NCI-H82 treated with DMSO at 0.1 percent for 48 hours (cell line): ENCODE data around the gene C10orf53.
"Not testable (repeated sequence)": the region's sequence is repeated elsewhere in the genome, so short reads cannot be mapped to it uniquely, and the experiment has no call there.

Source experiments
- DNase-seq: peaks from one replicate; lab custom pipeline; 2025; ENCODE audit not compliant: unreplicated experiment; lab: John Stamatoyannopoulos, UW

C10orf53 gene

GRCh38 chr10:49686651-49687050 is 7.2 kb downstream of the C10orf53 start:
- no peak for DNase-seq

- no peak for DNase-seq
These were observed 8.9 kb downstream of the C10orf53 start for GRCh38 chr10:49688261-49688846.

- DNase-seq: no peak
These were observed 9.5 kb downstream of the C10orf53 start for GRCh38 chr10:49688920-49689319.

GRCh38 chr10:49689882-49690510 is 10.5 kb downstream of the C10orf53 start:
- no peak for DNase-seq

DNA sequence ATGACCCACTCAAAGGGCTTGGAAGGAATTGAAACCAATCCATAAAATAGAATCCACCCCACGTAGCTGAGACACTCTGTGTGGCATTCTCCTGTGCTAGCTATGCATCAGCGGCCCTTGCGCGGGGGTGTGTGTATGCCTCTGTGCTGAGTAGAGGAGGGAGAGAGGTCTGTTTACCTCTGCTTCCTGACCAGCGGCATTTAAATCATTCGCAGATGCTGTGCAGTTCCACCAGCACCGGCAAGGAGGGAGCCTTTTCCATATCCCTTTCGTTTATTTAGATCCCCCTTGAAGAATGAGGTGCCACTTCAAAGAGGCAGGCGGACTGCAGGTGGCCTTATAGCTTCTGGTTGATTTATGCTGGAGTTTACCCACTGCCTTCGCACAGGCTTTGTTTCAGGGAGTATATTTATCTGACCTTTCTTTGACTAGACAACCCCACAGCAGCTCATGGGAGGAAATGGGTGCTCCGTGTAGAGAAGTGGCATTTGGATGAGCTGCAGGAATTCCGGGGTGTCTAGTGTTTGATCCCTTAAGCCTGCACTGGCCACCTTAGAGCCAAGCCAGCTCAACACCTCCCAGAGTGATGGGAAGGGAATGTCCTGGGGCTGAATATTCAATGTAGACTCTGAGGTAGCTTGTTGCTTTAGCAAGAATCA is 11.4 kb downstream of the C10orf53 start:
- no peak for DNase-seq

- DNase-seq: no peak
These were observed 12.1 kb downstream of the C10orf53 start for GRCh38 chr10:49691588-49691987.

DNA sequence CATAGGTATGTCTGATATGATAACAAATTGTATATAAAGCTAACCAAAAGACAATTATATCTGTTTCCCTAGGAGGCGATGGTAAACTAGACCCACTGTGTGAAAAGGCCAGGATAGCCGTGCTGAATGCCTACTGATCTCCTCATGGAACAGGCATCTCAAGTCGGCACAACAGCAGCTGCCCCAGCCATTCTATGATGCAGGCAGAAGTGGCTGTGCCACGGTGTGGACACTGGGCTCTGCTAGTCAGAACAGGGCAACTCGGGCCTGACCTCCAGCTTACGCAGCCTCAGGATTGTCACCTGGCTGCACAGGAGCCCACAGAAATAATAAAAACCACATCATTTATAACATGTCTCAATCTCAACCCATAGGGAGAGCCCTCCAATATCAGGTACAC is 15.0 kb downstream of the C10orf53 start:
- no peak for DNase-seq

DNA sequence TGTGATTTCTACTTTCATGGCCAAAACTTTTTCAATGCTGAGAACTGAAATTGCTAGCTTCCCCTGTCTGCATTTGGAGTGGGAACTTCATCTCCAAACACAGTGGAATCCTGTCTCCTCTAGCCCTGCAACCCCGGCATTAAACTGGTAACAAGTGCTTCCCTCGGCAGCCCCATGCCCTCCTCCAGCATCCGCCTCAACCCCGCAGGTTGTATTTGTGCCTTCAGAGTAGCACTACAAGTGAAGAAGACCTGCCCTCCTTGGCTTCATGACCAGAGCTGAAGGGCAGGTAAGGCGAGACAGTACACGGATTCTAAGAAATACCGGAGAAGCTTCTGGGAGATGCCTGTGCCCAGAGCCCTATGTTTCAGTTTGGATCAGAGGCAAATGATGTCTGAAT is 16.9 kb downstream of the C10orf53 start:
- no peak for DNase-seq

GRCh38 chr10:49698679-49699078 is 19.2 kb downstream of the C10orf53 start:
- no peak for DNase-seq

DNA sequence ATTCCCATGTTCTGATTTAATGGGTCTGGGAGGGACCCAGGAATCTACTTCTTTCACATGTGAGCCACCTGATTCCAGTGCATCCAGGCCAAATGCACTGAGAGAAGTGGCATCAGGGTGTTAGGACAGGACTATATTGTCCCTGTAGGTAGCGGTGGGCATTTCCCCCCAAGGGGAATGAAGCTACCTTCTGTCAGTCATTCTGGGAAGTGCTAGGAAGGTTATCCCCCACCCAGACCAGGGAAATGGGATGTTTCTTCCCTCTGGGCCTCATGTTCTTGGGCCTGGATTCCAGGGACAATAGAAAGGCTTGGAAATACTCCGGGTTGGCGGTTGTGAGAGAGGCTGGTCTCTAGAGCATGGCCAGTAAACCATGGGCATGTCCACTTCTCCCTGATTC is 20.8 kb downstream of the C10orf53 start:
- no peak for DNase-seq

DNA sequence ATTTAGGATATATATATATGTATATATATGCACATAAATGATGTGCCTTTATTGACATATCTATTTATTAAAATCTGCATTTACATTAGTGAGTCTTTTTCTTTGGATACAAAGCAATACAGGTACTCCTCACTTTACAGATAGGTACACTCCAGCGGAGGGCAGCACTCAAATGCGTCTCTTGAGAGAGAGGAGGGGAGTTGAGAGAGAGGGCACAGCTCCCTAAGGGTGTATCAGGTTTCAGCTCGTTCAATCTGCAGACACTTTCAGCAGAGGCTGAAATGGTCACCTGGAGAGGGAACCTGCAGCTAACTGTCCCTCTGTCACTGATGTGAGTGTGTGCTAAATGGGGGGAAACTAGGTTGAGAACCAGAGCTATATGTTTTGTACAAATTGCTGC is 21.5 kb downstream of the C10orf53 start:
- no peak for DNase-seq

DNA sequence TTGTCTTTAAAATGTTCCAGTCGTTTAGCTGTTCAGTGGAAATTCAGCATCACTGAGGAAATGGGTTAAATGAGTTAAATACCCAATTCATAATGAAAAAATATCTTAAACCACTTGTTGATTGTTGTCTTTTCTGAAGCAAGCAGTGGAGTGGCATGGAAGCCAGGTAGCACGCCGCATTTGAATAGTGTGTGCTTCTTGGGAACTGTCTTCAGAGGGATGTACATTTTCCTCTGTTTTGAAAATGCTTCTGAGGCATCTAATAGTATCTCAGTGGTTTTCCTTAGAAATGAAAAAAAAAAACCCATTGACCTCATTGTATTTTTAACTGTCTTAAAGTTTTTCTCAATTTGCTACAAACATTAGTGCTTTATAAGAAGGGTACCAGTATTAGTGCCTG is 28.1 kb downstream of the C10orf53 start:
- DNase-seq: no peak

GRCh38 chr10:49709934-49710333 is 30.5 kb downstream of the C10orf53 start:
- no peak for DNase-seq

GRCh38 chr10:49710966-49711365 is 31.5 kb downstream of the C10orf53 start:
- DNase-seq: no peak

DNA sequence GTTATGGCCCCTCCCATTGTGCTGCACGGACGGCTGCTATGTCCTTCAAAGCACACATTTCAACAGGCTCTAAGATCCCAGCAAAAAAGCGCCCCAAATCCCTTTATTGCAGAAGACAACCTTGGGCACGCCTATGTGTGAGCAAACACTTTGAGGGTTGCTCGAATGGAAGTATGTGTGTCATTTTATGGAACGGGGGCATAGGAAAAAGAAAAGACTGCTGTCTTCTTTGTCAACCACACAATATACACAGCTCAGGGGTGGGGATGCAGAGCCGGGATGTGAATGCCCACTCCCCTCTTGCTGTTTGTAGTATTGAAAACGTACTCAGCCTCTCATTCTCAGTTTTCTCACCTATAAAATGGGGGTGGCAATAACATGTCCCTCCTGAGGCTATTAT is 32.0 kb downstream of the C10orf53 start:
- DNase-seq: no peak

DNA sequence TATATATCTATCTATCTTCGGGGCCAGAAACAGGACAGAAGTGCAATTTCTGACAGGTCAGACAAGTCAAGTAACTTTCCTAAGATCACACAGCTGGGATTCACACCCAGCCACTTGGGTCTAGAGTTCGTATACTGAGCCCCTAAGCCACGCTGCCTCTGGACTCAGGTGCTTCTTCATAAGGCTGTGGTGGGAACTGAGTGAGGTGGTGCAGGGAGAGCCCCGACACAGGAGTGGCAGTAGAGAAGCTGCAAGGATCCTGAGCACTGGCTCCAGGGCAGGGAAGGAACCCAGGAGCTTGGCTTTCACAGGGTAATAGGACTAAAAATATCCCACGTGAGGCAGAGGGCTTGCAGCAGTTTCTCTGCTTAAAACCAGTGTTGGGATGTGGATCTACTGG is 33.8 kb downstream of the C10orf53 start:
- no peak for DNase-seq

DNA sequence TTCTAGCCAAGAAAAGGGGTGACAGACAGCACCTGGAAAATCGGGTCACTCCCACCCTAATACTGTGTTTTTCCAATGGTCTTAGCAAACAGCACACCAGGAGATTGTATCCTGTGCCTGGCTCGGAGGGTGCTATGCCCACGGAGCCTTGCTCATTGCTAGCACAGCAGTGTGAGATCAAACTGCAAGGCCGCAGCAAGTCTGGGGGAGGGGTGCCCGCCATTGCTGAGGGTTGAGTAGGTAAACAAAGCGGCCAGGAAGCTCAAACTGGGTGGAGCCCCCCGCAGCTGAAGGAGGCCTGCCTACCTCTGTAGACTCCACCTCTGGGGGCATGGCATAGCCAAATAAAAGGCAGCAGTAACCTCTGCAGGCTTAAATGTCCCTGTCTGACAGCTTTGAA is 35.7 kb downstream of the C10orf53 start:
- not testable (repeated sequence) for DNase-seq

DNA sequence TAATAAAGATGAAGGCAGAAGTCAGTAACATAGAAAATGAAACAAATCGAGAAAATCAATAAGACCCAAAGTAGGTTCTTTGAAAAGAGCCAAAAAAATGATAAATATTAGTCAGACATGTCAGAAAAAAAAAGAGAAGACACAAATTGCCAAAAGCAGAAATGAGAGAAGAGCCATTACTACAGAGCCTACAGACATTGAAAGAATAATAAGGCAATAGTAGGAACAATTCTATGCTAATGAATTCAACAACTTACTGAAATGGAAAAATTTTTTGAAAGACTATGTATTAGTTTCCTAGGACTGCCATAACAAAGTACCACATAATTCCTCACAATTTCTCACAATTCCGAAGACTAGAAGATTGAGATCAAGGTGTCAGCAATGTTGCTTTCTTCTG is 47.1 kb downstream of the C10orf53 start:
- no peak for DNase-seq

DNA sequence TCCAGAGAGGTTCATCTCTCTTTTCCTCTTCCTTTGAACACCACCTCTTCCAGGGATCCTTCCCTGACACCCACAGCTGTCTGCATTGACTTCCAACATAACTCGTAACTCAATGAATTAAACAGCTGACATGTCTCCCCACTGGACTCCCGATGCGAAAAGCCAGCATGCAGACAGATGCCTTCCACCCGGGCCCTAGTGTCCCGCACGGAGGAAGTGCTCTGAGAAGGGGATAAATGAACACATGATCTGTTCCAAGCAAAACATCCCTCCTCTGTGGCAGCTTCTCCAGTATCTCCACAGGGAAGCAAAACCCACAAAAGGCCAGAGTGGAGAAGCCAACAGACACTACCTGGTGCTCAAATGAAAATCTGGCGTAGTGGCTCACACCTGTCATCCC is 54.4 kb downstream of the C10orf53 start:
- DNase-seq: no peak

DNA sequence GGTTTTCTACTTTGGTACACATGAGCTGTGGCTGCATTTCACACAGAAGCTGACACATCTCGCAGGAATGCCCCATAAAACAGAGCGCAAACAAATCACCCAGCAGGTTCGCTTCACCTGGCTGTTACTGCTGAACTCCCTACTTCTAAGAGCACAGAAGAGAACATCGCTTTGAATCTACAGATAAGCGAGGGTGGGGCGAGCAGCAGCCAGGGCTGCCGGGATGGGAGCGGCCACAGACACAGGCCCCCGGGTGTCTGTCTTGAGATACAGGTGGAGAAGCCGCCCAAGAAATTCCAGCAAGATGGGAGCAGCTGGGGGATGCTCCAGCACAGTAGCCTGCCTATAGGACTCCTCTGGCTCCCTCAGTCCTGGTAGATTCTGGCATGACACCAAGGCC is 55.2 kb downstream of the C10orf53 start:
- DNase-seq: no peak

DNA sequence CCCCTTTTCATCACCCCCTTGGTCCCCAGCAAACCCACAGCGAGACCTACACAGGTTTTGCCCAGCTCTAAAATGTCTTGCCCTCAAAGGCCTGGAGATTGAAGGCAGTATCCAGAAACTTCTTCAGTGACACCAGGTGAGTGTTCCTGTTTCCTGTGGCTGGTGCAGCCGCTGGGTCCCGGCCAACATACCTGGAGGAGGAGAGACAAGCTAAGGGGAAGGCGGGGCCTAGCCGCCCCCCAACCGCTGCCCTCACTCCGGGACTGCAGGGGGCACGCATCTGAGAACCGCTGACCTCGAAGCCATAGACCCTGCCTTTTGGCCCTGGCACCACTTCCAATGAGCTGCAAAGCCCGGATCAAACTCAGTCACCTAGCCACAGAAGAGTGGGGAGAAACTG is 55.7 kb downstream of the C10orf53 start:
- DNase-seq: no peak

DNA sequence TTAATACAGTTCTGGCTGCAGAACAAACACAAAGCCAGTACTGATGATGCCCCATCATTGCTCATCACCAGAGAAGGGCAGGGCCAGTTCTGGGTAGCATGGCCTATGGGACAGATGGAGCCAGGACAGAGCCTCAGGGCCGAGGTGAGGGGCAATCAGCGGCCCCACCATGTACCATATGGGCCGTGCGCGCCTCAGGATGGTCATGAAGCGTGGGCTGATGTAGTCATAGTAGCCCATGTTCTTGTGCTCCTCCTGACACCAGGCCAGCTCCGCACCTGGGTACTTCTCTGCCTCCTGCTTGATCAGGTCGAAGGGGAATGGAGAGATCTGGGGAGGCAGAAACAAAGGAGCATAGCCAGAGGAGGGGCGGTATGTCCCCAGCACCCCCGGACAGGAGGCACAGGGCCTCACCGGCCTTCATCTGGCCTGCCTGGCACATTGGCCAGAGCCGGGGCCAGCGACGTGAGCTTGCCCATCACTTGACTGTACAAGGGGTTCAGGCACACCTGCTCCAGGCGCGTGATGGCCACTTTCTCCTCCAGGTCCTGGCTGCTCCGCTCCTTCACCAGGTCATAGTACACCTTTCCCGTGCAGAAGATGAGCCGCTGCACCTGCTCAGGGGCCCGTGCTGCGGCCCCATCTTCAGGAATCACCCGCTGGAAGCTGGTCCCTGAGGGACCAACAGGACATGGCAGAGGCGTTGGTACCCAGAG is 56.6 kb downstream of the C10orf53 start:
- no peak for DNase-seq
